WTC11 (cell line): Measurements from ENCODE around the gene FAM20A. TPM values are rescaled to one million over a fixed set of nuclear protein-coding genes. Genes with fewer than 3 reads are reported as not detected.

Source experiments
- ATAC-seq: fragments of 200-7000 bp; cut with Tn5 transposase; 2 replicates; pipeline ENCODE4 v1.10.0; 2021; ENCODE audit warnings: mild to moderate bottlenecking, moderate library complexity
- CTCF ChIA-PET: fragments of 300-600 bp; sonication (Branson Sonifier 250); formaldehyde crosslinking; loops from one replicate; lab custom pipeline; 2021; ENCODE audit warnings: antibody characterized with exemption; lab: Charles Lee
- POLR2A ChIA-PET: fragments of 350-600 bp; sonication (Branson Sonifier 250); formaldehyde crosslinking; loops from one replicate; lab custom pipeline; 2021; ENCODE audit warnings: antibody characterized with exemption; lab: Charles Lee
- DNase-seq: peaks from one replicate; pipeline ENCODE4 v3.0.0; 2021; ENCODE audit warnings: low spot score
- H3K27ac Mint-ChIP-seq: 2 replicates; pipeline ENCODE4 v1.8.0; 2021; ENCODE audit warnings: mixed read lengths
- H3K27me3 Mint-ChIP-seq: 2 replicates; pipeline ENCODE4 v1.8.0; 2021; ENCODE audit warnings: low read depth, mild to moderate bottlenecking, moderate library complexity, mixed read lengths
- H3K36me3 Mint-ChIP-seq: 2 replicates; pipeline ENCODE4 v1.8.0; 2021; ENCODE audit warnings: mixed read lengths
- H3K4me1 Mint-ChIP-seq: 2 replicates; pipeline ENCODE4 v1.8.0; 2022; ENCODE audit warnings: mixed read lengths
- H3K4me3 Mint-ChIP-seq: 2 replicates; pipeline ENCODE4 v1.8.0; 2021; ENCODE audit warnings: mild to moderate bottlenecking, moderate library complexity, mixed read lengths
- H3K9me3 Mint-ChIP-seq: 2 replicates; pipeline ENCODE4 v1.8.0; 2021; ENCODE audit warnings: mixed read lengths
- ATF1 ChIP-seq: sonication (generic); formaldehyde crosslinking; IDR thresholded peaks from 2 replicates; pipeline ENCODE4 v1.8.1; 2023; ENCODE audit warnings: mild to moderate bottlenecking, moderate library complexity, missing genetic modification reagents
- CREM ChIP-seq: sonication (generic); formaldehyde crosslinking; IDR thresholded peaks from 2 replicates; pipeline ENCODE4 v1.8.1; 2022; ENCODE audit warnings: mild to moderate bottlenecking, missing genetic modification reagents, moderate library complexity
- EMX1 ChIP-seq: fragments of 250-450 bp; sonication (Bioruptor Pico); IDR thresholded peaks from 2 replicates; pipeline ENCODE4 v1.8.0; 2021; ENCODE audit warnings: mild to moderate bottlenecking
- FOXP1 ChIP-seq: sonication (generic); formaldehyde crosslinking; IDR thresholded peaks from 2 replicates; pipeline ENCODE4 v1.8.0; 2022; ENCODE audit warnings: missing genetic modification reagents, mild to moderate bottlenecking, moderate library complexity, borderline replicate concordance
- IRF2 ChIP-seq: sonication (generic); formaldehyde crosslinking; IDR thresholded peaks from 2 replicates; pipeline ENCODE4 v1.8.0; 2022; ENCODE audit warnings: low read depth, missing genetic modification reagents, borderline replicate concordance
- JUN ChIP-seq: sonication (generic); formaldehyde crosslinking; IDR thresholded peaks from 2 replicates; pipeline ENCODE4 v1.8.0; 2023; ENCODE audit warnings: mild to moderate bottlenecking, missing genetic modification reagents
- KAT7 ChIP-seq: sonication (generic); formaldehyde crosslinking; IDR thresholded peaks from 2 replicates; pipeline ENCODE4 v1.8.1; 2023; ENCODE audit warnings: missing genetic modification reagents, mild to moderate bottlenecking, borderline replicate concordance
- NFYB ChIP-seq: sonication (generic); formaldehyde crosslinking; conservative IDR thresholded peaks from 2 replicates; pipeline ENCODE4 v1.8.0; 2022; ENCODE audit warnings: low read depth, missing genetic modification reagents
- NR1H2 ChIP-seq: sonication (generic); formaldehyde crosslinking; IDR thresholded peaks from 2 replicates; pipeline ENCODE4 v1.9.0; 2021; ENCODE audit warnings: mild to moderate bottlenecking, moderate library complexity, missing genetic modification reagents
- OVOL2 ChIP-seq: fragments of 250-450 bp; sonication (Bioruptor Pico); IDR thresholded peaks from 2 replicates; pipeline ENCODE4 v1.9.0; 2021; ENCODE audit warnings: mild to moderate bottlenecking, borderline replicate concordance
- RELA ChIP-seq: sonication (generic); formaldehyde crosslinking; IDR thresholded peaks from 2 replicates; pipeline ENCODE4 v1.8.1; 2022; ENCODE audit warnings: missing genetic modification reagents, mild to moderate bottlenecking, borderline replicate concordance
- SMAD3 ChIP-seq: sonication (generic); formaldehyde crosslinking; IDR thresholded peaks from 2 replicates; pipeline ENCODE4 v1.8.0; 2022; ENCODE audit warnings: missing genetic modification reagents, mild to moderate bottlenecking, borderline replicate concordance
- SOX15 ChIP-seq: fragments of 250-450 bp; sonication (Bioruptor Pico); IDR thresholded peaks from 2 replicates; pipeline ENCODE4 v1.9.0; 2021; ENCODE audit warnings: mild to moderate bottlenecking
- TP53 ChIP-seq: sonication (generic); formaldehyde crosslinking; IDR thresholded peaks from 2 replicates; pipeline ENCODE4 v1.8.1; 2023; ENCODE audit warnings: mild to moderate bottlenecking, missing genetic modification reagents
- ZNF232 ChIP-seq: sonication (generic); formaldehyde crosslinking; IDR thresholded peaks from 2 replicates; pipeline ENCODE4 v1.8.0; 2022; ENCODE audit warnings: mild to moderate bottlenecking, missing genetic modification reagents
- total RNA-seq: library from RNA; stranded (reverse); gene quantifications from 3 replicates; pipeline ENCODE4 v1.2.3, GENCODE V29; 2021
- TF ChIP-seq, protein P1 (sequence below): fragments of 250-450 bp; sonication (Bioruptor Pico); IDR thresholded peaks from 2 replicates; pipeline ENCODE4 v1.9.0; 2021; ENCODE audit warnings: mild to moderate bottlenecking
- TF ChIP-seq, protein P2 (sequence below): fragments of 250-450 bp; sonication (Bioruptor Pico); IDR thresholded peaks from 2 replicates; pipeline ENCODE4 v1.9.0; 2021; ENCODE audit warnings: mild to moderate bottlenecking, borderline replicate concordance
- TF ChIP-seq, protein P3 (sequence below): sonication (generic); formaldehyde crosslinking; IDR thresholded peaks from 2 replicates; pipeline ENCODE4 v1.8.1; 2023; ENCODE audit warnings: mild to moderate bottlenecking, missing genetic modification reagents, borderline replicate concordance
- TF ChIP-seq, protein P4 (sequence below): fragments of 250-450 bp; sonication (Bioruptor Pico); IDR thresholded peaks from 2 replicates; pipeline ENCODE4 v1.8.0; 2021; ENCODE audit warnings: mild to moderate bottlenecking

The FAM20A gene
- total RNA-seq, 1 experiment from 2014 or later = 5.8 TPM

DNA sequence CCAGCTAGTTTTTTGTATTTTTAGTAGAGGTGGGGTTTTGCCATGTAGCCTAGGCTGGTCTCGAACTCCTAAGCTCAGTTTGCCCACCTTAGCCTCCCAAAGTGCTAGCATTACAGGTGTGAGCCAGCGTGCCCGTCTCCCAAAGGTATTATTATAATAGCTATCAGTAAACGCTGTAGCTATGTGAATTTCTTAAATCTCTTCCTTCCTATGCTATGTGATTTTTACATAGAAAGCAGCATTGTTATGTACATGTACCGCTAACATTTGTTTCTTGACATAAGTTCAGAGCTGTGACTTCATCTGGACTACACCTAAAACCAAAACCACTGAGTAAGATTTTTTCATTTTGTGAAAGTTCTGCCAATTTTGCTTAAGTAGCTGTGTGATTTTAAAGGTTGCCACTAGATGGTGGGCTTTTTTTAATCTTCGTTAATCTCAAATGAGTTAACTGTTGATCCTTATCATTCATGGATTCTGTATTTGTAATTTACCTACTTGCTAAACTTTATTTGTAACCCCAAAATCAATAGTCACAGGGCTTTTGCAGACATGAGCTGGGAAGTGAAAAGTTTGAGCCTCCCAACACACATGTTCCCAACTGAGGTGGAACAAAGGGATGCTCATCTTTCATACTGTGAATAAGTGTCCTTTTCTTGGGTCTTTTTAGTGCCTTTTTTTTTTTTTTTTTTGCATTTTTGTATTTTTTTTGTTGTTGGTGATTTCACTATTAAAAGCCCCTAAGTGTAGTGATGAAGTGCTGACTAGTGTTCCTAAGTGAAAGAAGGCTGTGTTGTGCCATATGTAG is 67.1 kb downstream of the FAM20A start:
- CTCF ChIA-PET = interaction anchor here (0.6 to 1.6 kb wide), 17 partner anchors 14 to 505 kb away, joined by 3 to 46 read pairs (median 4); partner anchors contain the start of genes FAM20A, PRKAR1A and WIPI1
- peak overlapping the region; percentile 76 for H3K27ac Mint-ChIP-seq
- POLR2A ChIA-PET = interaction anchor here (0.6 kb wide), 1 partner anchor 264 kb away, joined by 3 read pairs; no protein-coding TSS in a partner anchor
- TF ChIP-seq, protein P1, sequence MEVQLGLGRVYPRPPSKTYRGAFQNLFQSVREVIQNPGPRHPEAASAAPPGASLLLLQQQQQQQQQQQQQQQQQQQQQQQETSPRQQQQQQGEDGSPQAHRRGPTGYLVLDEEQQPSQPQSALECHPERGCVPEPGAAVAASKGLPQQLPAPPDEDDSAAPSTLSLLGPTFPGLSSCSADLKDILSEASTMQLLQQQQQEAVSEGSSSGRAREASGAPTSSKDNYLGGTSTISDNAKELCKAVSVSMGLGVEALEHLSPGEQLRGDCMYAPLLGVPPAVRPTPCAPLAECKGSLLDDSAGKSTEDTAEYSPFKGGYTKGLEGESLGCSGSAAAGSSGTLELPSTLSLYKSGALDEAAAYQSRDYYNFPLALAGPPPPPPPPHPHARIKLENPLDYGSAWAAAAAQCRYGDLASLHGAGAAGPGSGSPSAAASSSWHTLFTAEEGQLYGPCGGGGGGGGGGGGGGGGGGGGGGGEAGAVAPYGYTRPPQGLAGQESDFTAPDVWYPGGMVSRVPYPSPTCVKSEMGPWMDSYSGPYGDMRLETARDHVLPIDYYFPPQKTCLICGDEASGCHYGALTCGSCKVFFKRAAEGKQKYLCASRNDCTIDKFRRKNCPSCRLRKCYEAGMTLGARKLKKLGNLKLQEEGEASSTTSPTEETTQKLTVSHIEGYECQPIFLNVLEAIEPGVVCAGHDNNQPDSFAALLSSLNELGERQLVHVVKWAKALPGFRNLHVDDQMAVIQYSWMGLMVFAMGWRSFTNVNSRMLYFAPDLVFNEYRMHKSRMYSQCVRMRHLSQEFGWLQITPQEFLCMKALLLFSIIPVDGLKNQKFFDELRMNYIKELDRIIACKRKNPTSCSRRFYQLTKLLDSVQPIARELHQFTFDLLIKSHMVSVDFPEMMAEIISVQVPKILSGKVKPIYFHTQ = no peak
- no peak for TF ChIP-seq RELA (CRISPR knock-in tag)
- no peak for TF ChIP-seq JUN (CRISPR knock-in tag)
- no peak for TF ChIP-seq ZNF232 (CRISPR knock-in tag)
- no peak for TF ChIP-seq SOX15
- TF ChIP-seq, protein P2, sequence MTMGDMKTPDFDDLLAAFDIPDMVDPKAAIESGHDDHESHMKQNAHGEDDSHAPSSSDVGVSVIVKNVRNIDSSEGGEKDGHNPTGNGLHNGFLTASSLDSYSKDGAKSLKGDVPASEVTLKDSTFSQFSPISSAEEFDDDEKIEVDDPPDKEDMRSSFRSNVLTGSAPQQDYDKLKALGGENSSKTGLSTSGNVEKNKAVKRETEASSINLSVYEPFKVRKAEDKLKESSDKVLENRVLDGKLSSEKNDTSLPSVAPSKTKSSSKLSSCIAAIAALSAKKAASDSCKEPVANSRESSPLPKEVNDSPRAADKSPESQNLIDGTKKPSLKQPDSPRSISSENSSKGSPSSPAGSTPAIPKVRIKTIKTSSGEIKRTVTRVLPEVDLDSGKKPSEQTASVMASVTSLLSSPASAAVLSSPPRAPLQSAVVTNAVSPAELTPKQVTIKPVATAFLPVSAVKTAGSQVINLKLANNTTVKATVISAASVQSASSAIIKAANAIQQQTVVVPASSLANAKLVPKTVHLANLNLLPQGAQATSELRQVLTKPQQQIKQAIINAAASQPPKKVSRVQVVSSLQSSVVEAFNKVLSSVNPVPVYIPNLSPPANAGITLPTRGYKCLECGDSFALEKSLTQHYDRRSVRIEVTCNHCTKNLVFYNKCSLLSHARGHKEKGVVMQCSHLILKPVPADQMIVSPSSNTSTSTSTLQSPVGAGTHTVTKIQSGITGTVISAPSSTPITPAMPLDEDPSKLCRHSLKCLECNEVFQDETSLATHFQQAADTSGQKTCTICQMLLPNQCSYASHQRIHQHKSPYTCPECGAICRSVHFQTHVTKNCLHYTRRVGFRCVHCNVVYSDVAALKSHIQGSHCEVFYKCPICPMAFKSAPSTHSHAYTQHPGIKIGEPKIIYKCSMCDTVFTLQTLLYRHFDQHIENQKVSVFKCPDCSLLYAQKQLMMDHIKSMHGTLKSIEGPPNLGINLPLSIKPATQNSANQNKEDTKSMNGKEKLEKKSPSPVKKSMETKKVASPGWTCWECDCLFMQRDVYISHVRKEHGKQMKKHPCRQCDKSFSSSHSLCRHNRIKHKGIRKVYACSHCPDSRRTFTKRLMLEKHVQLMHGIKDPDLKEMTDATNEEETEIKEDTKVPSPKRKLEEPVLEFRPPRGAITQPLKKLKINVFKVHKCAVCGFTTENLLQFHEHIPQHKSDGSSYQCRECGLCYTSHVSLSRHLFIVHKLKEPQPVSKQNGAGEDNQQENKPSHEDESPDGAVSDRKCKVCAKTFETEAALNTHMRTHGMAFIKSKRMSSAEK (CRISPR knock-in tag) = no peak
- TF ChIP-seq NR1H2 (CRISPR knock-in tag) = no peak
- no peak for TF ChIP-seq KAT7 (CRISPR knock-in tag)
- TF ChIP-seq SMAD3 (CRISPR knock-in tag) = no peak
- no peak for TF ChIP-seq EMX1 (CRISPR knock-in tag)
- TF ChIP-seq TP53 = no peak
- no peak for TF ChIP-seq FOXP1 (CRISPR knock-in tag)
- H3K4me1 Mint-ChIP-seq = no peaks in the 10 kb centered on the region
- peaks cover 50% of the 10 kb centered on the region for H3K36me3 Mint-ChIP-seq
- ATAC-seq = no peak
- H3K27me3 Mint-ChIP-seq = no peaks in the 10 kb centered on the region
- no peak overlapping the region for H3K4me3 Mint-ChIP-seq
- no peaks in the 10 kb centered on the region for H3K9me3 Mint-ChIP-seq
- DNase-seq = no peak

DNA sequence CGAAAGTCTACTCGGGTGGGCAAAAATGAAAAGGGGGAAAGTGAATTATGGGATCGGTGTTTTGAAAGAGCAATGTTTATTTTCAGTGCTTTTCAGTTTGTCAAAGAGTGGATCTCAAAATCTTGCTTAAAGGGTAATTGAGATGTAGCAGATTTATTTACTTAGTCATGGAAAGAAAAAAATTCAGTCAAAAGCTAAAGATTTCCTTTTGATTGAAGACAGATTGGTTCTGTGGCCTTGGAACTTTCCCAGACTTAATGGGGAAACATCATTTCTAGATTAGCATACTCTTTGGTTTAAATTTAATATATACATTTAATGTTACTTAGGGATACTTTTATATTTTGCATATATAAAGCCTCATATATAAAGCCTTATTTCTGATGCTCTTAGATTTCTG is 68.3 kb downstream of the FAM20A start:
- POLR2A ChIA-PET = no interaction called here
- TF ChIP-seq ZNF232 (CRISPR knock-in tag) (no peak), IRF2 (CRISPR knock-in tag) (no peak), OVOL2 (no peak), CREM (CRISPR knock-in tag) (no peak), NFYB (CRISPR knock-in tag) (no peak), JUN (CRISPR knock-in tag) (no peak), ATF1 (no peak)
- TF ChIP-seq, protein P3, sequence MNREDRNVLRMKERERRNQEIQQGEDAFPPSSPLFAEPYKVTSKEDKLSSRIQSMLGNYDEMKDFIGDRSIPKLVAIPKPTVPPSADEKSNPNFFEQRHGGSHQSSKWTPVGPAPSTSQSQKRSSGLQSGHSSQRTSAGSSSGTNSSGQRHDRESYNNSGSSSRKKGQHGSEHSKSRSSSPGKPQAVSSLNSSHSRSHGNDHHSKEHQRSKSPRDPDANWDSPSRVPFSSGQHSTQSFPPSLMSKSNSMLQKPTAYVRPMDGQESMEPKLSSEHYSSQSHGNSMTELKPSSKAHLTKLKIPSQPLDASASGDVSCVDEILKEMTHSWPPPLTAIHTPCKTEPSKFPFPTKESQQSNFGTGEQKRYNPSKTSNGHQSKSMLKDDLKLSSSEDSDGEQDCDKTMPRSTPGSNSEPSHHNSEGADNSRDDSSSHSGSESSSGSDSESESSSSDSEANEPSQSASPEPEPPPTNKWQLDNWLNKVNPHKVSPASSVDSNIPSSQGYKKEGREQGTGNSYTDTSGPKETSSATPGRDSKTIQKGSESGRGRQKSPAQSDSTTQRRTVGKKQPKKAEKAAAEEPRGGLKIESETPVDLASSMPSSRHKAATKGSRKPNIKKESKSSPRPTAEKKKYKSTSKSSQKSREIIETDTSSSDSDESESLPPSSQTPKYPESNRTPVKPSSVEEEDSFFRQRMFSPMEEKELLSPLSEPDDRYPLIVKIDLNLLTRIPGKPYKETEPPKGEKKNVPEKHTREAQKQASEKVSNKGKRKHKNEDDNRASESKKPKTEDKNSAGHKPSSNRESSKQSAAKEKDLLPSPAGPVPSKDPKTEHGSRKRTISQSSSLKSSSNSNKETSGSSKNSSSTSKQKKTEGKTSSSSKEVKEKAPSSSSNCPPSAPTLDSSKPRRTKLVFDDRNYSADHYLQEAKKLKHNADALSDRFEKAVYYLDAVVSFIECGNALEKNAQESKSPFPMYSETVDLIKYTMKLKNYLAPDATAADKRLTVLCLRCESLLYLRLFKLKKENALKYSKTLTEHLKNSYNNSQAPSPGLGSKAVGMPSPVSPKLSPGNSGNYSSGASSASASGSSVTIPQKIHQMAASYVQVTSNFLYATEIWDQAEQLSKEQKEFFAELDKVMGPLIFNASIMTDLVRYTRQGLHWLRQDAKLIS = no peak
- TF ChIP-seq, protein P1 = no peak
- TF ChIP-seq, protein P4, sequence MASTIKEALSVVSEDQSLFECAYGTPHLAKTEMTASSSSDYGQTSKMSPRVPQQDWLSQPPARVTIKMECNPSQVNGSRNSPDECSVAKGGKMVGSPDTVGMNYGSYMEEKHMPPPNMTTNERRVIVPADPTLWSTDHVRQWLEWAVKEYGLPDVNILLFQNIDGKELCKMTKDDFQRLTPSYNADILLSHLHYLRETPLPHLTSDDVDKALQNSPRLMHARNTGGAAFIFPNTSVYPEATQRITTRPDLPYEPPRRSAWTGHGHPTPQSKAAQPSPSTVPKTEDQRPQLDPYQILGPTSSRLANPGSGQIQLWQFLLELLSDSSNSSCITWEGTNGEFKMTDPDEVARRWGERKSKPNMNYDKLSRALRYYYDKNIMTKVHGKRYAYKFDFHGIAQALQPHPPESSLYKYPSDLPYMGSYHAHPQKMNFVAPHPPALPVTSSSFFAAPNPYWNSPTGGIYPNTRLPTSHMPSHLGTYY (CRISPR knock-in tag) = no peak

More for the DNA sequence above, 68.3 kb downstream of the FAM20A start:
- Mint-ChIP-seq H3K27ac (no peak overlapping the region), H3K27me3 (no peaks in the 10 kb centered on the region), H3K4me3 (no peak overlapping the region), H3K9me3 (no peaks in the 10 kb centered on the region), H3K36me3 (peaks cover 56% of the 10 kb centered on the region), H3K4me1 (peaks cover 6% of the 10 kb centered on the region)
- CTCF ChIA-PET = interaction anchor here (1.2 to 1.4 kb wide), 2 partner anchors 43 to 241 kb away, joined by 3 to 4 read pairs; no protein-coding TSS in a partner anchor
- DNase-seq (no peak), ATAC-seq (no peak)
